DOHH2 (cell line): ENCODE data around the gene SIRT6.

Experiments used
- H3F3A ChIP-seq: fragments of 200-600 bp; sonication (generic), shearing (Covaris generic); 2 replicates; pipeline ENCODE4 v1.6.0; 2016; ENCODE audit warnings: antibody characterized with exemption, mild to moderate bottlenecking; ENCODE audit not compliant: control insufficient read depth, insufficient read depth
- H3K27ac ChIP-seq: fragments of 200-600 bp; sonication (generic); 2 replicates; pipeline ENCODE4 v1.5.1; 2014; ENCODE audit warnings: low read depth, mild to moderate bottlenecking, low read length, moderate library complexity
- H3K27me3 ChIP-seq: fragments of 200-600 bp; sonication (generic); 2 replicates; pipeline ENCODE4 v1.6.1; 2014; ENCODE audit warnings: mild to moderate bottlenecking, low read length, mixed read lengths; ENCODE audit not compliant: control insufficient read depth
- H3K36me3 ChIP-seq: fragments of 200-600 bp; sonication (generic); 2 replicates; pipeline ENCODE4 v1.6.1; 2014; ENCODE audit warnings: mild to moderate bottlenecking, low read length, moderate library complexity, mixed read lengths; ENCODE audit not compliant: control insufficient read depth
- H3K4me1 ChIP-seq: fragments of 200-600 bp; sonication (generic); 2 replicates; pipeline ENCODE4 v1.6.1; 2014; ENCODE audit warnings: mild to moderate bottlenecking, low read length, mixed read lengths; ENCODE audit not compliant: control insufficient read depth
- H3K4me2 ChIP-seq: fragments of 200-600 bp; sonication (generic); 2 replicates; pipeline ENCODE4 v1.6.0; 2014; ENCODE audit warnings: mild to moderate bottlenecking, low read length, moderate library complexity
- H3K4me3 ChIP-seq: fragments of 200-600 bp; sonication (generic); 2 replicates; pipeline ENCODE4 v1.5.1; 2014; ENCODE audit warnings: mild to moderate bottlenecking, low read length, mixed read lengths
- H3K79me2 ChIP-seq: fragments of 200-600 bp; sonication (generic); 2 replicates; pipeline ENCODE4 v1.6.1; 2014; ENCODE audit warnings: mild to moderate bottlenecking, low read length, mixed read lengths; ENCODE audit not compliant: control insufficient read depth
- H3K9me2 ChIP-seq: fragments of 200-600 bp; sonication (generic); replicated peaks from 2 replicates; pipeline ENCODE4 v1.6.1; 2014; ENCODE audit warnings: mild to moderate bottlenecking, low read length, mixed read lengths; ENCODE audit not compliant: control insufficient read depth
- H3K9me3 ChIP-seq: fragments of 200-600 bp; sonication (generic); 2 replicates; pipeline ENCODE4 v1.6.1; 2014; ENCODE audit warnings: antibody characterized with exemption, low read length, mixed read lengths; ENCODE audit not compliant: control insufficient read depth, insufficient read depth
- H4K20me1 ChIP-seq: fragments of 200-600 bp; sonication (generic); 2 replicates; pipeline ENCODE4 v1.6.0; 2014; ENCODE audit warnings: low read depth, mild to moderate bottlenecking, antibody characterized with exemption, low read length, moderate library complexity; ENCODE audit not compliant: control insufficient read depth, insufficient read depth
- EZH2phosphoT487 ChIP-seq: fragments of 200-600 bp; sonication (generic); IDR thresholded peaks from 2 replicates; pipeline ENCODE4 v1.6.1; 2017; ENCODE audit warnings: borderline replicate concordance, mild to moderate bottlenecking, antibody characterized with exemption, low read length, moderate library complexity, mixed read lengths
- TF ChIP-seq, protein P1 (sequence below): fragments of 200-600 bp; sonication (generic); IDR thresholded peaks from one replicate; pipeline ENCODE4 v1.5.1; 2014; ENCODE audit warnings: antibody characterized with exemption, mild to moderate bottlenecking, low read depth, low read length; ENCODE audit not compliant: poor library complexity, severe bottlenecking

SIRT6 gene

DNA sequence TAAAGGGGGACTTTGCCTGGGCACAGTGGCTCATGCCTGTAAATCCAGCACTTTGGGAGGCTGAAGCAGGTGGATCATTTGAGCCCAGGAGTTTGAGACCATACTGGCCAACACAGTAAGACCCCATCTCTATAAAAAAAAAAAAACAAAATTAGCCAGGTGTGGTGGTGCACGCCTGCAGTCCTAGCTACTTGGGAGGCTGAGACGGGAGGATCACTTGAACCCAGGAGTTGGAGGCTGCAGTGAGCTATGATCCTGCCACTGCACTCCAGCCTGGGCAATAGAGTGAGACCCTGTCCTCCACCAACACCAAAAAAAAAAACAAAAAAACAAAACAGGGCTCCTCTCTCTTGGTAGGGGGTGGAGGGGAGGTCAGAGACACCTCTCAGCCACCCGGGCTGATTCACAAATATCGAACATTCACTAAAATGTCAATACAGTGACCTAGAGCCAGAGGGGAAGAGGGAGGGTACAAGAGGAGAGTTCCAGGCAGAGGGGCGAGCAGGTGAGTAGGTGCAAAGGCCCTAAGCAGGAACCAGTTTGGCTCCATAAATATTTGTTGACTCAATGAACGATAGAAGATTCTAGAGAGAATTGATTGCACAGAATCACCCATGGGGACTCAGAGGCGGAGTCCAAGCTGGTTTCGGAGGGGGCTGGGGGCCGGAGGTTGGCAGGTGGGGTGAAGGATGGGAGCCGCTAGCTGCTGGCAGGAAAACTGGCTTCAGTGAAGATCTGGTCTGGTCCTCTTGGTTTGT lies 29.9 kb downstream of the SIRT6 start:
- no peaks in the 10 kb centered on the region for H3K9me3 ChIP-seq
- no peaks in the 10 kb centered on the region for H3F3A ChIP-seq
- H3K27me3 ChIP-seq = peaks cover 23% of the 10 kb centered on the region
- no peaks in the 10 kb centered on the region for H3K79me2 ChIP-seq
- no peak overlapping the region for H3K4me2 ChIP-seq
- H3K9me2 ChIP-seq = no peaks in the 10 kb centered on the region
- H4K20me1 ChIP-seq = no peaks in the 10 kb centered on the region
- no peak overlapping the region for H3K27ac ChIP-seq
- TF ChIP-seq, protein P1, sequence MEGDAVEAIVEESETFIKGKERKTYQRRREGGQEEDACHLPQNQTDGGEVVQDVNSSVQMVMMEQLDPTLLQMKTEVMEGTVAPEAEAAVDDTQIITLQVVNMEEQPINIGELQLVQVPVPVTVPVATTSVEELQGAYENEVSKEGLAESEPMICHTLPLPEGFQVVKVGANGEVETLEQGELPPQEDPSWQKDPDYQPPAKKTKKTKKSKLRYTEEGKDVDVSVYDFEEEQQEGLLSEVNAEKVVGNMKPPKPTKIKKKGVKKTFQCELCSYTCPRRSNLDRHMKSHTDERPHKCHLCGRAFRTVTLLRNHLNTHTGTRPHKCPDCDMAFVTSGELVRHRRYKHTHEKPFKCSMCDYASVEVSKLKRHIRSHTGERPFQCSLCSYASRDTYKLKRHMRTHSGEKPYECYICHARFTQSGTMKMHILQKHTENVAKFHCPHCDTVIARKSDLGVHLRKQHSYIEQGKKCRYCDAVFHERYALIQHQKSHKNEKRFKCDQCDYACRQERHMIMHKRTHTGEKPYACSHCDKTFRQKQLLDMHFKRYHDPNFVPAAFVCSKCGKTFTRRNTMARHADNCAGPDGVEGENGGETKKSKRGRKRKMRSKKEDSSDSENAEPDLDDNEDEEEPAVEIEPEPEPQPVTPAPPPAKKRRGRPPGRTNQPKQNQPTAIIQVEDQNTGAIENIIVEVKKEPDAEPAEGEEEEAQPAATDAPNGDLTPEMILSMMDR = no peak
- TF ChIP-seq EZH2phosphoT487 = no peak
- no peak overlapping the region for H3K4me3 ChIP-seq
- no peaks in the 10 kb centered on the region for H3K4me1 ChIP-seq
- H3K36me3 ChIP-seq = no peaks in the 10 kb centered on the region

DNA sequence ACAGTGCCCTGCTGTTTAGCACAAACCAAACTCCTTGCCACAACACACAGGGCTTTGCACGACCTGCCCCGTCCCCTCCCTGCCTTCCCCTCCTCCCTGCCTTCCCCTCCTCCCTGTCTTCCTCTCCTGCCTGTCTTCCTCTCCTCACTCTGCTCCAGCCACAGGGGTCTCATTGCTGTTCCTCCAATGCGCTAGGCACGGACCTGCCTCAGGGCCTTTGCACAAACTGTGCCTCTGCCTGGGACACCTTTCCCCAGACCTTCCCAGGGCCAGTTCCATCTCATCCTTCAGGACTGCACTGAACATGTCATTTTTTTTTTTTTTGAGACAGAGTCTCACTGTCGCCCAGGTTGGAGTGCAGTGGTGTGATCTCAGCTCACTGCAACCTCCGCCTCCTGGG lies 30.7 kb downstream of the SIRT6 start:
- Histone ChIP-seq H3K4me2 (no peak overlapping the region), H3K4me1 (no peaks in the 10 kb centered on the region), H3K4me3 (no peak overlapping the region), H4K20me1 (no peaks in the 10 kb centered on the region), H3K79me2 (no peaks in the 10 kb centered on the region), H3K27ac (no peak overlapping the region), H3K27me3 (peaks cover 21% of the 10 kb centered on the region), H3K36me3 (no peaks in the 10 kb centered on the region), H3F3A (no peaks in the 10 kb centered on the region), H3K9me3 (no peaks in the 10 kb centered on the region), H3K9me2 (no peaks in the 10 kb centered on the region)
- TF ChIP-seq, protein P1 = no peak
- TF ChIP-seq EZH2phosphoT487 = no peak

DNA sequence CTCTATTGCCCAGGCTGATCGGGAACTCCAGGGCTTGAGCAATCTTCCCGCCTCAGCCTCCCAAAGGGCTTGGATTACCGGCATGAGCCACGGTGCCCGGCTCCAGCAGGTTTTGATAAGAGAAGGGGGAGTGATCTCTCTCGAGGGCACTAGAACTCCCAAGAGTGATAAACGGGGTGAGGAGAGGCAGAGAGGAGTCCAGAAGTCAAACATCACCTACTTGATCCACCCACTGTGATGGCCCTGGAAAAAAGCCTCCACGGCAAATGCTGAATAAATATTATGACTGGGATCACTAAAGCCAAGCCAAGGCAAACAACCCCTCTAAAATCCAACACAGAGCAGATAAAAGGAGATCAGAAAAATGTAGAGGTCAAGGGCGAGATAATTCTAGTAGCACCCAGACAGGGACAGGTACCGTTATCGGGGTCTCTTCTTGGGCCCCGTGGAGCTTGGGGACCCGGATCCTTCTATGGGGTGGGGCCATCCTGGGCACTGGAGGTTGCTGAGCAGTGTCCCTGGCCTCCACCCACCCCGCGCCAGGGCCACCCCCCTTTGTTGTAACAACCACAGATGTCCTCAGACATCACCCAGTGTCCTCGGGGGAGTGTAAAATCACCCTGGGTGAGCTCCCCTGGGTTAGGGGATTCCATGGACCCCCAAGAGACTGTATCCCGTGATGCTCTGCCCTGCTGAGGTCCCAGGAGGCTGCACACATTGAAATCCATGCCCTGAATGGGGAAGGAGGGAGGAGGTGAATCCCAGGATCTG lies 32.7 kb downstream of the SIRT6 start:
- Histone ChIP-seq H3K36me3 (no peaks in the 10 kb centered on the region), H3K79me2 (no peaks in the 10 kb centered on the region), H3K4me2 (no peak overlapping the region), H3K9me2 (no peaks in the 10 kb centered on the region), H3K4me1 (no peaks in the 10 kb centered on the region), H3F3A (no peaks in the 10 kb centered on the region), H3K27ac (no peak overlapping the region), H3K27me3 (peaks cover 23% of the 10 kb centered on the region), H4K20me1 (no peaks in the 10 kb centered on the region), H3K9me3 (no peaks in the 10 kb centered on the region), H3K4me3 (no peak overlapping the region)
- TF ChIP-seq EZH2phosphoT487 = no peak
- TF ChIP-seq, protein P1 = no peak
